Renal pelvis (tissue), 4 donors: ENCODE measurements around the gene MAST1. TPM values are rescaled to one million over a fixed set of nuclear protein-coding genes. Genes with fewer than 3 reads are reported as not detected.
"Not testable (repeated sequence)": the region's sequence is repeated elsewhere in the genome, so short reads cannot be mapped to it uniquely, and the experiment has no call there.

ENCODE experiments used
- DNase-seq: peaks from one replicate; pipeline ENCODE4 v3.0.0-alpha.2; 2013
- polyA plus RNA-seq, 3 donors: library from polyadenylated mRNA; unstranded; fragments of 120-200 nt; gene quantifications; one replicate each; pipeline ENCODE4 v1.2.1, GENCODE V29; 2013; ENCODE audit not compliant: insufficient read length in 3 of 3

MAST1 gene
- polyA plus RNA-seq, 3 donors: 1.1 to 1.4 (median 1.3) TPM

- no peak for DNase-seq
Measured at GRCh38 chr19:12799742-12800465, 38.4 kb upstream of the MAST1 start.

- no peak for DNase-seq
Measured at GRCh38 chr19:12800466-12800770, 37.9 kb upstream of the MAST1 start.

GRCh38 chr19:12800923-12801465, 37.3 kb upstream of the MAST1 start:
- no peak for DNase-seq

DNA sequence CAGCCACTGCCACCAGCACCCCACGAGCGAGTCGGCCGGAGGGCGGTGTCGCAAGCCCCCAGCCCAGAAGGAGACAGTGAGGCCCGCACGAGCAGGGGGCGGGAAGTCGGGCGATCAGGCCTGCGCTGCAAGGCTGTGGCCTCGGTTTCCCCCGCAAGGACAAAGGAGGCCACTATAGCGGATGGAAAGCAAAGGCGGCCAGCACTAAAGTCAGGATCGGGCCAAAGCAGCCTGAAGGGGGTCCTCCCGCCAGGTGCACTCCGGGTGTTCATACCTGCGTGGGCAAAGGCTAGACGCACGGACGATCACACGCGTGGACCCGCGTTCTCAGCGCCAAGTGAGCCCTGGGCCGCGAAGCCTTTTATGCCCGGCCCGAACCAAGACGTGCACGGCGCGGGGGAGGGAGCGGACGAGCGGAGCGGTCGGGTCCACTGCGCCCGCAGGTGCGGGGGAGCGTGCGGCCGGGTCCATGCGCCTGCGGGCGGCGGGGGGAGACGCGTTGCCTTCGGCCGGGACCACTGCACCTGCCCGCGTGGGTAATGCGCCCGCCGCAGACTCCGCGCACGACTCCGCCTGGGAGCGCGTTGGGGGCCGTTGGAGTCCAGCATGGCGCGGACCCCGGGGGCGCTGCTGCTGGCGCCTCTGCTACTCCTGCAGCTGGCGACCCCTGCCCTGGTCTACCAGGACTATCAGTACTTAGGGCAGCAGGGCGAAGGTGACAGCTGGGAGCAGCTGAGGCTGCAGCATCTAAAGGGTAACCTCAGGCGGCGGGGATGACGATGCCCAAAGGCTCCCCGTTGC, 36.6 kb upstream of the MAST1 start, which contains the start of the genes PRDX2 and THSD8:
Gene PRDX2 (minus strand): TSS at position 335 of the 801 bp plus-strand sequence. CDS start 539 bp downstream, outside the sequence.
Gene THSD8 (plus strand): TSS at position 604 of the 801 bp plus-strand sequence. CDS start 3 bp downstream, at position 607.
- DNase-seq: no peak

DNA sequence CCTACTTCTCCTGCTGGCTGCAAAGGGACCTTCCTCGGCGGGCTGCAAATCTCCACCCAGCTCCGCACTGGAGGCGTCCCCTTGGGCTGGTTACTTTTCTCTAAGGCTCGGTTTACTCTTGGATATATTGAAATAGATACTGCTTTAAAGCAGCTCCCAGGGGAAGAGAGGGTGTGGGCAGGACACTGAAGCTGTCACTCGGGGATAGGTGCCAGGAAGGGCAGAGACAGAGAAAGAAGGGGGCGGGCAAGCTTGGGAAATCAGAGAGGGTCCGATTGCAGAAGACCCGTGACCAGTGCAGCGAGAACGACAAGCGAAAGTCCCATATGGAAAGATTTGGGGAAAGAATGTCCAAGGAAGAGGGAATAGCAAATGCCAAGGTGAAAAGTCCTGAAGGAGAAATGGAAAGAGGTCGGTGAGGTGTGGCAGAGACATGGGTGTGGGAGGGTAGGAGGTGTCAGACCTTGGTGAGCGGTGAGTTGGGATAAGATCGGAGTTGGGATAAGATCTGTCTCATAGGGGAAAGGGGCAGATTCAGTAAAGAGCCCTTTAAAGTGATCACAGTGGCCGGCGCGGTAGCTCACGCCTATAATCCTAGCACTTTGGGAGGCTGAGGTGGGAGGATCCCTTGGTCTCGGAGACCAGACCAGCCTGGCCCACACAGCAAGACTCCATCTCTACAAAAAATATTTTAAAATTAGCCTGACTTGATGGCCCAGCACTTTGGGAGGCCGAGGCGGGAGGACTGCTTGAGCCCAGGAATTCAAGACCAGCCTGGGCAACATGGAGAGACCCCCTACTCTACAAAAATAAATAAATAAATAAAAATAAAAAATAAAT, 35.8 kb upstream of the MAST1 start:
- DNase-seq: no peak

GRCh38 chr19:12804051-12804450, 34.3 kb upstream of the MAST1 start:
- no peak for DNase-seq

- DNase-seq: peak; percentile 92
Measured at GRCh38 chr19:12806242-12807081, 31.9 kb upstream of the MAST1 start, which contains the start of gene RNASEH2A. Gene RNASEH2A (plus strand): TSS chr19:12806584. CDS start chr19:12806674, 90 bp downstream.

DNA sequence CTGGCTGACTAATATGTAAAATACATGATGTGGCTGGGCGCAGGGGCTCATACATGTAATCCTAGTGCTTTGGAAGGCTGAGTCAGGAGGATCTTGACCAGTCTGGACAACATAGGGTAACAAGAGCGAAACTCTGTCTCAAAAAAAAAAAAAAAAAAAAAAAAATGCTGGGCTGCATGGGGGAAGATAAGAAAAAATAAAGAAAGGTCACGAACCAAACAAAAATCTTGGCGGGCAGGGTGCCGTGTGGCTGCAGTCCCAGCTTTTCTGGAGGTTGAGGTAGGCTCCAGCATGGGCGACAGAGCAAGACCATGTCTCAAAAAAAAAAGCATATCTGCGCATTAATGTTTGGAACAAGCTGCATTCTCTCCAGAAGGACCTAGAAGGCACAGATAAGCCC, 23.2 kb upstream of the MAST1 start:
- DNase-seq: no peak

DNA sequence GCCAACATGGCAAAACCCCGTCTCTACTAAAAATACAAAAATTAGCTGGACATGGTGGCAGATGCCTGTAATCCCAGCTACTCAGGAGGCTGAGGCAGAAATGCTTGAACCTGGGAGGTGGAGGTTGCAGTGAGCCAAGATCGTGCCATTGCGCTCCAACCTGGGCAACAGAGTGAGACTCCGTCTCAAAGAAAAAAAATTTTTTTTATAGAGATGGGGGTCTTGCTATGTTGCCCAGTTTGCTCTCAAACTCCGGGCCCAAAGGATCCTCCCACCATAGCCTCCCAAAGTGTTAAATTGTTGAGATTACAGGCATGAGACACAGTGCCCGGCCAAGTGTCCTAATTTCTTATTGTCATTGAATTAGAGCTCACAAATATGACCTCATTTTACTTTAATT, 21.1 kb upstream of the MAST1 start:
- not testable (repeated sequence) for DNase-seq

GRCh38 chr19:12817810-12818209, 20.5 kb upstream of the MAST1 start:
- DNase-seq: not testable (repeated sequence)

DNA sequence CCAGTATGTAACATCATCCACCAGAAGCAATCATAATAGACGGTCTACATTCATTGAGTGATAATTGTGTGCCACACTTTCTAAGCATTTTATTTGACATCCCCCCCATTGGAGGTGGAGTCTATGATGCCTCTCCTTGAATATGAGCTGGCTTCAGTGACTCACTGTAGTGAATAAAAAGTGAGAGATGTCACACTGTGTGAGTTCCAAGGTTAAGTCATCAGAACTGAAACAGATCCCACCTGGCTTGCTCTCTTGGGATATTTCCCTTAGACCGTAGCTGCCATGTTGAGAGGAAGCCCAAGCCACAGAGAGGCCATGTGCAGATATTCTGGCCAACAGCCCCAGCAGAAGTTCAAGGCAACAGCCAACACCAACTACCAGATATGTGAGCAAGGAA, 16.6 kb upstream of the MAST1 start:
- DNase-seq: no peak

GRCh38 chr19:12825254-12826131, 12.8 kb upstream of the MAST1 start:
- DNase-seq: no peak

DNA sequence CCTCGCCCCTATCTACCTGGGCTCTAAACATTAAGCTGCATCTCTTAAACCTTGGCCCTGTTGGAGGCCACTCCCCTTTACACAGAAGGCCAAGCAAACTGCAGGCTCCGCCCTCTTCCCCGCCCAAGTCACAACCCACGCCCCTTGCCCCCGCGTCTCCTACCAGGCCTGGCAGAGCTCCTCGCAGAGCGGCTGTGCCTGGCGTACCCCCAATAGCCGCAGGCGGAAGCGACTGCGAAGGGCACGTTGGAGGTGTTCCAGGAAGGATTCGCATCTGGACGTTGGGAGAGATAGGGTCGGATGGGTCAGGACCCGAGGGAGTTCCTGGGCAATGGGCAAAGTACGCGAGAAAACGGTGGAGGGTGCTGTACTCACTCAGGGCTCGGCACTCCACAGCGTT, 9.8 kb upstream of the MAST1 start:
- no peak for DNase-seq

GRCh38 chr19:12833418-12833737, 4.9 kb upstream of the MAST1 start:
- no peak for DNase-seq

- DNase-seq: no peak
Measured at GRCh38 chr19:12833738-12834565, 4.4 kb upstream of the MAST1 start.

DNA sequence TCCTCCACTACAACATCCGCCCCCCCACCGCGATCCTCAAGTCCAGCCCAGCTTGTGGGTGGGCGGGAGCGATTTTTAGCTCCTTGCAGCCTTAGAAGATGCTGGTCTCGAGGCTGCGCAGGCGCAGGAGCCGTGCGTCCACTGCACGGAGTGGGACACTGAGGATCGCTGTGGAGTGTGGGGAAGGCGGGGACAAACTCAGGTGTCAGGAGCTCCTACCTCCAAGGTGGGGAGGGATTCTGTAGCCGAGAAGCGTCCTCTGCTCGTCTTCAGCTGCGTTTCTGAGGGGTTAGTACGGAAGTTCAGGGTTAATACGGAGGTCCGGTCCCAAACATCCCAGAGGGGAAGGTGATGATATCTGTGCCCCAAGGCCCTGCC, 3.8 kb upstream of the MAST1 start, which contains the start of gene RTBDN:
Gene RTBDN (minus strand): TSS at position 14 of the 378 bp plus-strand sequence. CDS start 4,600 bp downstream, outside the sequence.
- no peak for DNase-seq

GRCh38 chr19:12834976-12835757, 3.1 kb upstream of the MAST1 start:
- DNase-seq: no peak

GRCh38 chr19:12836529-12836863, 1.8 kb upstream of the MAST1 start:
- no peak for DNase-seq
